ENCODE results near the gene CD302. TPM values are rescaled to one million over a fixed set of nuclear protein-coding genes. Genes with fewer than 3 reads are reported as not detected.
"Not testable (repeated sequence)": the region's sequence is repeated elsewhere in the genome, so short reads cannot be mapped to it uniquely, and the experiment has no call there.

Gene CD302
- total and polyA plus RNA-seq, 12 donors, result 7.4 to 118 (median 37.4) TPM

DNA sequence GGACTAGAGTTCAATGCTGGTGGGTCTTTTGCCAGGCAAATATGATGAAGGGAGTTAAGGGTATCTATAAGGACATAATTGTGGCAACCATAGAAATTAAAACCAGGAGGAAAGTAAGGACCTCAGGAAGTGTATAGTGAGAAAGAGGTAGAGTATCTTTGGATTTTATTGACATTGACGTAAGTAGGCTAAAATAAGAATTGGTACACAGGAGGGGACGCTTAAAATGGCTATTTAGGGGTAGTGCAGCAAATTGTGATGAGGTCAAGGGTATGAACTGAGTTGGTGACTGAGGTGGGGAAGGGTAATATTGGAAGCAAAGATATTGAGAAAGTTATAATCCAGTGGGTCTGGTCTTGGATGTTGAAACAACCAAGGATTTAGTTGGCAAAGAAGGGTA lies 43.0 kb downstream of the CD302 start:
- intact Hi-C loops (cut with DNase I), result no loop called here
- Histone ChIP-seq H3K27ac (no peak overlapping the region), H3K4me1 (replicated peaks in 1 of 2) (peaks cover 8 to 17% of the 10 kb centered on the region in 2 donors), H3K27me3 (no peaks in the 10 kb centered on the region), H3K4me3 (no peak overlapping the region), H3K9me3 (replicated peaks in 1 of 3) (no peaks in the 10 kb centered on the region), H3K36me3 (replicated peaks in 1 of 2) (peaks cover 0 to 18% of the 10 kb centered on the region in 2 donors)
- no peak for TF ChIP-seq POLR2A (IDR thresholded peaks at IDR 0.05)
- TF ChIP-seq, protein P1, sequence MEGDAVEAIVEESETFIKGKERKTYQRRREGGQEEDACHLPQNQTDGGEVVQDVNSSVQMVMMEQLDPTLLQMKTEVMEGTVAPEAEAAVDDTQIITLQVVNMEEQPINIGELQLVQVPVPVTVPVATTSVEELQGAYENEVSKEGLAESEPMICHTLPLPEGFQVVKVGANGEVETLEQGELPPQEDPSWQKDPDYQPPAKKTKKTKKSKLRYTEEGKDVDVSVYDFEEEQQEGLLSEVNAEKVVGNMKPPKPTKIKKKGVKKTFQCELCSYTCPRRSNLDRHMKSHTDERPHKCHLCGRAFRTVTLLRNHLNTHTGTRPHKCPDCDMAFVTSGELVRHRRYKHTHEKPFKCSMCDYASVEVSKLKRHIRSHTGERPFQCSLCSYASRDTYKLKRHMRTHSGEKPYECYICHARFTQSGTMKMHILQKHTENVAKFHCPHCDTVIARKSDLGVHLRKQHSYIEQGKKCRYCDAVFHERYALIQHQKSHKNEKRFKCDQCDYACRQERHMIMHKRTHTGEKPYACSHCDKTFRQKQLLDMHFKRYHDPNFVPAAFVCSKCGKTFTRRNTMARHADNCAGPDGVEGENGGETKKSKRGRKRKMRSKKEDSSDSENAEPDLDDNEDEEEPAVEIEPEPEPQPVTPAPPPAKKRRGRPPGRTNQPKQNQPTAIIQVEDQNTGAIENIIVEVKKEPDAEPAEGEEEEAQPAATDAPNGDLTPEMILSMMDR (IDR thresholded peaks at IDR 0.05), result no peak
- DNase-seq, result no peak
- WGBS, 4 donors, result 94 to 96% (median 95%) methylated on average over 2 of the region's 2 CpGs

DNA sequence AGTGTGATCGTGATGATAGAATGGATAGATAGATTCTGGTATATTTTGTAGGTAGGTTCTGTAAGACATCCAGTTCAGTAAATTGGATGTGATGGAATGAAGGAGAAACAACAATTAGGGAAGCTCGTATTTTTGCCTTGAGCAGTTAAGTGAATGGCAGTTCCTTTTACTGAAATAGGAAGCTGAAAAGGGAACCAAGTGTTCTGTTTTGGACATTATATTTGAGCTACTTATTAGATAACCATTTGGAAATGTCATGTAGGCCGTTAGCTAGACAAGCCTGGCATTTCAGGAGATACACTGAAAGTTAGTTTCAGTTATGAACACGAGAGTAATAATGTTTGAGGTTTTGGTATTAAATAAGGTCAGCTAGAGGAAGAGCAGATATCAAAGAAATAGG lies 44.2 kb downstream of the CD302 start:
- peaks cover 8 to 15% of the 10 kb centered on the region in 2 donors for H3K4me1 ChIP-seq (replicated peaks in 1 of 2)
- DNase-seq, result no peak
- H3K27ac ChIP-seq, result peak overlapping the region in 2 of 5 donors; percentile 3 to 5
- peaks cover 0 to 20% of the 10 kb centered on the region in 2 donors for H3K36me3 ChIP-seq (replicated peaks in 1 of 2)
- 63 to 76% (median 66%) methylated on average over 4 of the region's 4 CpGs for WGBS, 4 donors
- no peak overlapping the region for H3K4me3 ChIP-seq
- intact Hi-C loops (cut with DNase I), result no loop called here
- H3K27me3 ChIP-seq, result no peaks in the 10 kb centered on the region
- no peaks in the 10 kb centered on the region for H3K9me3 ChIP-seq (replicated peaks in 1 of 3)
- TF ChIP-seq, protein P1 (IDR thresholded peaks at IDR 0.05), result no peak
- TF ChIP-seq POLR2A (IDR thresholded peaks at IDR 0.05), result no peak

DNA sequence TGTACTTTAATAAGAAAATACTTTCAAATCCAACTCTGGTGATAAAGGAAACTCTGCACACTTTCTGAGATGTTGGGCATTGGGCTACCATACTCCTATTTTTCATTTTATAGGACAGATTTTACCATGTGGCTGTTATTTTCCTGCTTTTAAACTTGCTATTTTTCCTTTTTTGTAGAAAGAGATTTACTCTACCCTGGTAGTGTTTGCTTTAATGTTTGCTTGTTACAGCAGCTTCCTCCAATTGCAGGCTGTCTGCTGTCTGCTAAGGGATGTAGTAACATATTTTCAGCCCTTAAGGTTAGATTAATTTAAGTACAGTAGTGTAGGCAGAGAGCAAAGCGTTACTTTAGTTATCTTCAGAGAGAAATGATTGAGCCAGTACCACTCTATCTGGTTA lies 47.1 kb downstream of the CD302 start:
- intact Hi-C loops (cut with DNase I), result no loop called here
- no peak for DNase-seq
- WGBS, 4 donors, result 86 to 90% (median 89%) methylated on average over 1 of the region's 1 CpG
- no peak overlapping the region for H3K4me3 ChIP-seq
- H3K36me3 ChIP-seq (replicated peaks in 1 of 2), result peaks cover 0 to 46% of the 10 kb centered on the region in 2 donors
- no peak overlapping the region for H3K27ac ChIP-seq
- no peak for TF ChIP-seq POLR2A (IDR thresholded peaks at IDR 0.05)
- TF ChIP-seq, protein P1 (IDR thresholded peaks at IDR 0.05), result no peak
- no peaks in the 10 kb centered on the region for H3K27me3 ChIP-seq
- H3K9me3 ChIP-seq (replicated peaks in 1 of 3), result no peaks in the 10 kb centered on the region
- H3K4me1 ChIP-seq (replicated peaks in 1 of 2), result peaks cover 8 to 15% of the 10 kb centered on the region in 2 donors

DNA sequence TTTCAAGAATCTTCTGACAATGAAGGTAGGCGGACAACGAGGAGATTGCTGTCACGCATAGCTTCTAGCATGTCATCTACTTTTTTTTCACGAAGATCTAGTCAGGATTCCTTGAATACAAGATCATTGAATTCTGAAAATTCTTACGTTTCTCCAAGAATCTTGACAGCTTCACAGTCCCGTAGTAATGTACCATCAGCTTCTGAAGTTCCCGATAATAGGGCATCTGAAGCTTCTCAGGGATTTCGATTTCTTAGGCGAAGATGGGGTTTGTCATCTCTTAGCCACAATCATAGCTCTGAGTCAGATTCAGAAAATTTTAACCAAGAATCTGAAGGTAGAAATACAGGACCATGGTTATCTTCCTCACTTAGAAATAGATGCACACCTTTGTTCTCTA lies 49.9 kb downstream of the CD302 start:
- Histone ChIP-seq H3K4me3 (no peak overlapping the region), H3K36me3 (replicated peaks in 1 of 2) (peaks cover 0 to 59% of the 10 kb centered on the region in 2 donors), H3K9me3 (replicated peaks in 1 of 3) (no peaks in the 10 kb centered on the region), H3K4me1 (replicated peaks in 1 of 2) (peaks cover 0 to 9% of the 10 kb centered on the region in 2 donors), H3K27ac (no peak overlapping the region), H3K27me3 (no peaks in the 10 kb centered on the region)
- WGBS, 4 donors, result 97 to 98% (median 98%) methylated on average over 9 of the region's 9 CpGs
- intact Hi-C loops (cut with DNase I), result no loop called here
- no peak for TF ChIP-seq POLR2A (IDR thresholded peaks at IDR 0.05)
- TF ChIP-seq, protein P1 (IDR thresholded peaks at IDR 0.05), result no peak
- DNase-seq, result no peak

DNA sequence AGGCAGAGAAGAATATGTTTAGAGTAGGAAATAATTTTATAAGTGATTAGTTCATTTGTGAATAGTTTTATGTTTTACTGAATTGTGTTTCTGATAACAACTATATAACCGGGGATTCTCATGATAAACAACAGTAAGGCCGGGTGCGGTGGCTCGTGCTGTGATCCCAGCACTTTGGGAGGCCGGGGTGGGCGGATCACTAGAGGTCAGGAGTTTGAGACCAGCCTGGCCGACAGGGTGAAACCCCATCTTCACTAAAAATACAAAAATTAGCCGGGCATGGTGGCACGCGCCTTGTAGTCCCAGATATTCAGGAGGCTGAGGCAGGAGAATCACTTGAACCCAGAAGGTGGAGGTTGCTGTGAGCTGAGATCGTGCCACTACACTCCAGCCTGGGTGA lies 52.8 kb downstream of the CD302 start:
- H3K27ac ChIP-seq; DNase-seq; H3K9me3 ChIP-seq (replicated peaks in 1 of 3); H3K4me1 ChIP-seq (replicated peaks in 1 of 2); H3K4me3 ChIP-seq; intact Hi-C loops (cut with DNase I); H3K27me3 ChIP-seq: not testable (repeated sequence)
- WGBS, 4 donors, result 95 to 98% (median 96%) methylated on average over 11 of the region's 11 CpGs
- peaks cover 0 to 56% of the 10 kb centered on the region in 2 donors for H3K36me3 ChIP-seq (replicated peaks in 1 of 2)
